ENCODE results near the gene GJC2.

The GJC2 gene

GRCh38 chr1:228142155-228142691 lies 7.5 kb upstream of the GJC2 start:
- H3K9ac ChIP-seq (ENCODE audit: low read length) = peak overlapping the region; percentile 97; the same call in 1 of the 2 replicates
- H3K79me2 ChIP-seq (ENCODE audit: low read length) = peaks cover 71% of the 10 kb centered on the region
- H4K20me1 ChIP-seq (ENCODE audit: insufficient read depth, low read length) = peaks cover 32% of the 10 kb centered on the region

GRCh38 chr1:228142701-228143136 lies 7.0 kb upstream of the GJC2 start:
- H3K9me3 ChIP-seq (replicated peaks; ENCODE audit: insufficient read depth, low read length) = no peaks in the 10 kb centered on the region
- H3K27me3 ChIP-seq (replicated peaks; ENCODE audit: insufficient read depth, low read length) = 0 out of 2 replicates have a peak, but pooled peaks cover 8% of the 10 kb centered on the region
- TF ChIP-seq EZH2phosphoT487 (IDR thresholded peaks at IDR 0.05; ENCODE audit: low read length) (no peak), EZH2 (optimal IDR thresholded peaks at IDR 0.05; ENCODE audit: low read depth, low read length) (no peak)
- H3K4me2 ChIP-seq (ENCODE audit: low read depth, low read length) = no peak overlapping the region
- peaks cover 72% of the 10 kb centered on the region for H3K79me2 ChIP-seq (ENCODE audit: low read length)
- peaks cover 15% of the 10 kb centered on the region for H3F3A ChIP-seq (ENCODE audit: insufficient read depth, low read length)
- H3K4me3 ChIP-seq (ENCODE audit: low read length) = no peak overlapping the region
- no peak for DNase-seq
- peaks cover 32% of the 10 kb centered on the region for H4K20me1 ChIP-seq (ENCODE audit: insufficient read depth, low read length)
- H3K36me3 ChIP-seq (replicated peaks; ENCODE audit: insufficient read depth, low read length) = peaks cover 6% of the 10 kb centered on the region; the same call in 1 of the 2 replicates
- no peak overlapping the region for H3K27ac ChIP-seq (ENCODE audit: low read length)
- no peaks in the 10 kb centered on the region for H3K9me2 ChIP-seq (replicated peaks; ENCODE audit: insufficient read depth, low read length)
- H3K9ac ChIP-seq (ENCODE audit: low read length) = no peak overlapping the region
- H3K4me1 ChIP-seq (ENCODE audit: low read length) = peaks cover 14% of the 10 kb centered on the region
- H2AFZ ChIP-seq (ENCODE audit: low read length) = no peak overlapping the region

More at GRCh38 chr1:228142155-228142691, 7.5 kb upstream of the GJC2 start:
- Histone ChIP-seq H3K4me1 (ENCODE audit: low read length) (peaks cover 14% of the 10 kb centered on the region), H3K27ac (ENCODE audit: low read length) (no peak overlapping the region), H3K36me3 (replicated peaks; ENCODE audit: insufficient read depth, low read length) (0 out of 2 replicates have a peak, but pooled peaks cover 6% of the 10 kb centered on the region), H3K4me2 (ENCODE audit: low read depth, low read length) (peak overlapping the region; percentile 89), H3K4me3 (ENCODE audit: low read length) (peak overlapping the region; percentile 95), H3F3A (ENCODE audit: insufficient read depth, low read length) (peaks cover 15% of the 10 kb centered on the region), H3K9me3 (replicated peaks; ENCODE audit: insufficient read depth, low read length) (no peaks in the 10 kb centered on the region), H3K27me3 (replicated peaks; ENCODE audit: insufficient read depth, low read length) (0 out of 2 replicates have a peak, but pooled peaks cover 9% of the 10 kb centered on the region), H3K9me2 (replicated peaks; ENCODE audit: insufficient read depth, low read length) (no peaks in the 10 kb centered on the region), H2AFZ (ENCODE audit: low read length) (no peak overlapping the region)
- no peak for DNase-seq
- no peak for TF ChIP-seq CTCF (IDR thresholded peaks at IDR 0.05; ENCODE audit: low read length)
- TF ChIP-seq EZH2phosphoT487 (IDR thresholded peaks at IDR 0.05; ENCODE audit: low read length) = no peak
- no peak for TF ChIP-seq EZH2 (optimal IDR thresholded peaks at IDR 0.05; ENCODE audit: low read depth, low read length)

GRCh38 chr1:228143480-228144192 lies 6.1 kb upstream of the GJC2 start:
- Histone ChIP-seq H3K4me2 (ENCODE audit: low read depth, low read length) (no peak overlapping the region), H3K9me2 (replicated peaks; ENCODE audit: insufficient read depth, low read length) (no peaks in the 10 kb centered on the region), H3K27ac (ENCODE audit: low read length) (no peak overlapping the region), H3K9me3 (replicated peaks; ENCODE audit: insufficient read depth, low read length) (no peaks in the 10 kb centered on the region), H3K4me1 (ENCODE audit: low read length) (peaks cover 14% of the 10 kb centered on the region), H3K36me3 (replicated peaks; ENCODE audit: insufficient read depth, low read length) (peaks cover 6% of the 10 kb centered on the region; the same call in 1 of the 2 replicates), H3K27me3 (replicated peaks; ENCODE audit: insufficient read depth, low read length) (no peaks in the 10 kb centered on the region), H2AFZ (ENCODE audit: low read length) (no peak overlapping the region), H4K20me1 (ENCODE audit: insufficient read depth, low read length) (peaks cover 32% of the 10 kb centered on the region), H3K79me2 (ENCODE audit: low read length) (peaks cover 75% of the 10 kb centered on the region), H3F3A (ENCODE audit: insufficient read depth, low read length) (peaks cover 15% of the 10 kb centered on the region), H3K9ac (ENCODE audit: low read length) (no peak overlapping the region), H3K4me3 (ENCODE audit: low read length) (no peak overlapping the region)
- no peak for DNase-seq
- no peak for TF ChIP-seq CTCF (IDR thresholded peaks at IDR 0.05; ENCODE audit: low read length)
- TF ChIP-seq EZH2 (optimal IDR thresholded peaks at IDR 0.05; ENCODE audit: low read depth, low read length) = no peak
- no peak for TF ChIP-seq EZH2phosphoT487 (IDR thresholded peaks at IDR 0.05; ENCODE audit: low read length)
